Keratinocyte (primary cell): ENCODE measurements around the gene MUC5B.

ENCODE experiments used
- EZH2 ChIP-seq: IDR thresholded peaks from one replicate; pipeline ENCODE4 v1.6.1; 2012; ENCODE audit warnings: inconsistent platforms, mild to moderate bottlenecking, low read length, moderate library complexity
- TF ChIP-seq, protein P1 (sequence below), 3 experiments: IDR thresholded peaks in 1 of 3; conservative IDR thresholded peaks in 1 of 3; optimal IDR thresholded peaks in 1 of 3; 2 replicates in 2 of 3; 3 replicates in 1 of 3; pipeline versions ENCODE3 to v1.5.1; 2011; ENCODE audit warnings: low read length in 3 of 3, mild to moderate bottlenecking in 3 of 3, moderate library complexity in 2 of 3, control low read depth in 1 of 3, inconsistent platforms in 1 of 3; ENCODE audit not compliant: insufficient read depth in 2 of 3; ENCODE audit errors: extremely low read depth in 1 of 3

DNA sequence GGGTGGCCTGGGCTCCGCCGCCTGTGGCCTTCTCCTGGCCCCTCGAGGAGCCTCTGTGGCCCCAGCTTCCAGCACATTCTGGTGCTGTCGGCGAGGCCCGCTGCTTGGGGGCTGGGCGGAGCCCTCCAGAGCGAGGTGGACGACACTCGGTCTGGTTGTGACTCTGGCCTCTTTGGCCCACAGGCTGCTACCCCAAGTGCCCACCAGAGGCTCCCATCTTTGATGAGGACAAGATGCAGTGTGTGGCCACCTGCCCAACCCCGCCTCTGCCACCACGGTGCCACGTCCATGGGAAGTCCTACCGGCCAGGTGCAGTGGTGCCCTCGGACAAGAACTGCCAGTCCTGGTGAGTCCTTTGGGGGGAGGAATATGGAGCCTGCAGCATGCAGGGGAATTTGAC, 42.7 kb upstream of the MUC5B start:
- TF ChIP-seq, protein P1, sequence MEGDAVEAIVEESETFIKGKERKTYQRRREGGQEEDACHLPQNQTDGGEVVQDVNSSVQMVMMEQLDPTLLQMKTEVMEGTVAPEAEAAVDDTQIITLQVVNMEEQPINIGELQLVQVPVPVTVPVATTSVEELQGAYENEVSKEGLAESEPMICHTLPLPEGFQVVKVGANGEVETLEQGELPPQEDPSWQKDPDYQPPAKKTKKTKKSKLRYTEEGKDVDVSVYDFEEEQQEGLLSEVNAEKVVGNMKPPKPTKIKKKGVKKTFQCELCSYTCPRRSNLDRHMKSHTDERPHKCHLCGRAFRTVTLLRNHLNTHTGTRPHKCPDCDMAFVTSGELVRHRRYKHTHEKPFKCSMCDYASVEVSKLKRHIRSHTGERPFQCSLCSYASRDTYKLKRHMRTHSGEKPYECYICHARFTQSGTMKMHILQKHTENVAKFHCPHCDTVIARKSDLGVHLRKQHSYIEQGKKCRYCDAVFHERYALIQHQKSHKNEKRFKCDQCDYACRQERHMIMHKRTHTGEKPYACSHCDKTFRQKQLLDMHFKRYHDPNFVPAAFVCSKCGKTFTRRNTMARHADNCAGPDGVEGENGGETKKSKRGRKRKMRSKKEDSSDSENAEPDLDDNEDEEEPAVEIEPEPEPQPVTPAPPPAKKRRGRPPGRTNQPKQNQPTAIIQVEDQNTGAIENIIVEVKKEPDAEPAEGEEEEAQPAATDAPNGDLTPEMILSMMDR (optimal IDR thresholded peaks at IDR 0.05 in 1 of 3, IDR thresholded peaks at IDR 0.05 in 1 of 3, conservative IDR thresholded peaks at IDR 0.05 in 1 of 3; ENCODE audit: extremely low read depth in 1 of 3, insufficient read depth in 2 of 3, low read length in 3 of 3) = no peak
- TF ChIP-seq EZH2 = no peak
